ENCODE results near the gene SDCCAG8. TPM values are rescaled to one million over a fixed set of nuclear protein-coding genes. Genes with fewer than 3 reads are reported as not detected.
A peak's percentile ranks its signal among the peaks of the same experiment; 100 is the strongest.

Gene SDCCAG8
- total RNA-seq, 1 donor from 2014 or later = 92.7 TPM

DNA sequence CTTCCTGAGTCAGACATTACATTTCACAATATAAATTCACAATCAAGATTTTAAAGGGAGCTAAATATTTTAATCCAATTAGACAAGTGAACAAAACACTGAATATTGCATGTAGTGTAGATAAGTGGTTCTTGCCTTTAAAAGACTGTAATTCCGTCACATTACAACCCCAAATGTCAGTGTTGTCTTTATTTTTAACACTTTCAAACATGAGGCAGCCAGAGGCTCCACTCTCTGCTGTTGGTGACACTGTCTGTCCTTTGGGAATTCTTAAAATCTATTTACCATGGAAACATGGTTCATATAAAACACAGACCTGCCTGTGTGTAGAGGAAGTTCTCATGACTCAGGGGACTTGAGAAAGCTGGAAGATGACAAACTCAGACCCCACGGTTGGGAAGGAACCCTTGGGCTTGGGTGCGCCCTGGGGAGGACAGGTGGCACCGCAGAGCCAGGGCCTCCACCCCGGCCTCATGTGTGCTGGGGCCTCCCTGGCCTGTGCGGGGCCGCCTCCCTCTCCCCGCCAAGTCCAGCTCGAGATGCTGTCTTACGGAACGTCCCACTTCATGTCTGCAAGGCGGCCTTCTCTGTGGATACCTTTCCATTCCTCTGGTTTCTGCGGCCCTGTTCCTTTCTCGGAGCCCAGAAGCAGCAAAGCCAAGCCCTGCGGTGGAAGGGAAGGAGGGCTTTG lies 239.0 kb downstream of the SDCCAG8 start:
- Histone ChIP-seq H3K27ac (peak overlapping the region; percentile 77), H3K9me3 (no peaks in the 10 kb centered on the region), H3K27me3 (ENCODE audit: low read depth) (no peaks in the 10 kb centered on the region), H3K4me1 (peaks cover 31% of the 10 kb centered on the region), H3K4me3 (no peak overlapping the region), H3K36me3 (peaks cover 11% of the 10 kb centered on the region)
- TF ChIP-seq, protein P1, sequence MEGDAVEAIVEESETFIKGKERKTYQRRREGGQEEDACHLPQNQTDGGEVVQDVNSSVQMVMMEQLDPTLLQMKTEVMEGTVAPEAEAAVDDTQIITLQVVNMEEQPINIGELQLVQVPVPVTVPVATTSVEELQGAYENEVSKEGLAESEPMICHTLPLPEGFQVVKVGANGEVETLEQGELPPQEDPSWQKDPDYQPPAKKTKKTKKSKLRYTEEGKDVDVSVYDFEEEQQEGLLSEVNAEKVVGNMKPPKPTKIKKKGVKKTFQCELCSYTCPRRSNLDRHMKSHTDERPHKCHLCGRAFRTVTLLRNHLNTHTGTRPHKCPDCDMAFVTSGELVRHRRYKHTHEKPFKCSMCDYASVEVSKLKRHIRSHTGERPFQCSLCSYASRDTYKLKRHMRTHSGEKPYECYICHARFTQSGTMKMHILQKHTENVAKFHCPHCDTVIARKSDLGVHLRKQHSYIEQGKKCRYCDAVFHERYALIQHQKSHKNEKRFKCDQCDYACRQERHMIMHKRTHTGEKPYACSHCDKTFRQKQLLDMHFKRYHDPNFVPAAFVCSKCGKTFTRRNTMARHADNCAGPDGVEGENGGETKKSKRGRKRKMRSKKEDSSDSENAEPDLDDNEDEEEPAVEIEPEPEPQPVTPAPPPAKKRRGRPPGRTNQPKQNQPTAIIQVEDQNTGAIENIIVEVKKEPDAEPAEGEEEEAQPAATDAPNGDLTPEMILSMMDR (IDR thresholded peaks at IDR 0.05) = no peak
- peak in 1 of 2 donors; percentile 7 for ATAC-seq
- DNase-seq = no peak
- intact Hi-C loops (cut with DNase I) = no loop called here

DNA sequence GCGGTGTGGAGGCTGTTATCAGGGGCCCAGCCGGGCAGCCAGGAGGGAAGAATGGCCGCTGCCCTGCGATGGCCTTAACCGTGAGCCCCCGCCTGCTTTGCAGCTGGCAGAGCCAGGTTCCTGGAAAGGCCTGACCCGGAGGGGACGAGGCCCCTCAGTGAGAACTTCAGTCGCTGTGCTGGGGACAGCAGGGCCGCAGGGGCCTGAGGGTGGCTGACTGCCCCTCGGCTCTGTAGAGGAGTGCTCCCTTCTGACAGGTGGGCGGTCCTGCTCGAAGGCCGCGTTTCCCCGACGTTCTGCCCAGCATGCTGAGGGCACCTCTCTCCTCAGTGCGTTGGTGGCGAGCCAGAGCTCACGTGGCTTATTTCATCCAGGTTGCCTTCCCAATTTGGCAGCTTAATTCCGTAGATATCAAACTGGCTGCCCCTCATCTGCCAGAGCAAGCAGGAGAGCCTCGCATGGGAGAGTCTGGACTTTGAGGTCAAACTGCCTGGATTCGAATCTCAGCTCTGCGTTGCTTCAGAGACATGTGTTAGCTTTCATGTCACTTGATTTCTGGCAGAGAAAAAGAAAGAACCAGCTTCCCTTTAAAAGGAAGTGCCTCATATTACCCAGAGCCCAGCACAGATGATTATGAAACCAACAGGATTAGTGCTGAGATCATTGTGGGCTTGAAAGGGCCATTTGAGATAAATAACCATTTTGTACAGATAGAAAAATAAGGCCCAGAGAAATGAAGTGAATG lies 239.8 kb downstream of the SDCCAG8 start:
- ATAC-seq = peak; percentile 72 to 75
- no peaks in the 10 kb centered on the region for H3K9me3 ChIP-seq
- H3K27ac ChIP-seq = peak overlapping the region; percentile 77
- TF ChIP-seq, protein P1 (IDR thresholded peaks at IDR 0.05) = no peak
- no peak for DNase-seq
- H3K27me3 ChIP-seq (ENCODE audit: low read depth) = no peaks in the 10 kb centered on the region
- peak overlapping the region; percentile 14 for H3K4me3 ChIP-seq
- H3K4me1 ChIP-seq = peaks cover 26% of the 10 kb centered on the region
- intact Hi-C loops (cut with DNase I) = no loop called here
- peaks cover 8% of the 10 kb centered on the region for H3K36me3 ChIP-seq

DNA sequence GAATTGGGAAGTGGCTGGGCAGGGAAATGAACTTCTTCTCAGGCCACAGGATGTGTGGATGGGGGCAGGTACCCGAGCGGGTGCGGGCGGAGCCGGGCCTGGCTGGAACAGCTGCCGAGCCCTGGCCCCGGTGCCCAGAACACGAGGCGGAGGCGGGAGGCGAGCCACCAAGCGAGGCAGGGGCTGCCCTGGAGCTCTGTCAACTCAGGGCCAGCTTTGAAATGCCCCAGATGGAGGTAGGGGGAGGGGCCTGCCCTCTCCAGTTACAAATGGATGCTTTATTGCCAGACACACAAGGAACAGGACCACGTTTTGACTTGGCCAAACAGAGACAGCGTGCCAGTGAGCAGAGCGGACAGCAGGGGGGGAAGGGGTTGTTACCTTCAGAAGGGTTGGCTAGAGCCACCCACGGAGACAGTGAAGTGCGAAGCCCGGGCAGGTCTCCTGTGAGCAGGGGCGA lies 240.4 kb downstream of the SDCCAG8 start:
- Histone ChIP-seq H3K4me3 (peak overlapping the region; percentile 14), H3K4me1 (peaks cover 25% of the 10 kb centered on the region), H3K9me3 (no peaks in the 10 kb centered on the region), H3K27me3 (ENCODE audit: low read depth) (no peaks in the 10 kb centered on the region), H3K36me3 (peaks cover 11% of the 10 kb centered on the region), H3K27ac (peak overlapping the region; percentile 77)
- TF ChIP-seq, protein P1 (IDR thresholded peaks at IDR 0.05) = no peak
- ATAC-seq = peak; percentile 56 to 61
- intact Hi-C loops (cut with DNase I) = no loop called here
- DNase-seq = no peak

DNA sequence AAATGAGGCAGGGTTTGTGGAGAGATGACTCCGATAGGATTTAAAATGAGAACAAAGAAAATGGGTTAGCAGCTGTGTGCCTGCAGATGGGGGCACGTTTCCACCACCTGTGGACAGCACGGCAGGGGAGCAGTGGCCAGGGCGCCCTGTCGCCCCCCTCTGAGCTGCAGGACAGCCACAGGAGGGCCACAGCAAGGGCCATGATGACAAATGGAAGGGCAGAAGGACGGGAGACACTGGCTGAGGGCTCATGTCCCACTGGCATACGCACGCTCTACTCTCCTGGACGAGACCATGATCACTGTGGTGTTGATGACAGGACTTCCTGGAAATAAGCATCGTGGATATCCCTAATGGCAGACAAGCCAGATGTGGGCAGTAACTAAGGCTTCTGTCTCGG lies 241.0 kb downstream of the SDCCAG8 start:
- intact Hi-C loops (cut with DNase I) = no loop called here
- no peak overlapping the region for H3K4me3 ChIP-seq
- H3K9me3 ChIP-seq = no peaks in the 10 kb centered on the region
- peaks cover 25% of the 10 kb centered on the region for H3K4me1 ChIP-seq
- H3K27me3 ChIP-seq (ENCODE audit: low read depth) = no peaks in the 10 kb centered on the region
- peaks cover 11% of the 10 kb centered on the region for H3K36me3 ChIP-seq
- DNase-seq (no peak), ATAC-seq (no peak)
- TF ChIP-seq, protein P1 (IDR thresholded peaks at IDR 0.05) = no peak
- peak overlapping the region; percentile 77 for H3K27ac ChIP-seq

DNA sequence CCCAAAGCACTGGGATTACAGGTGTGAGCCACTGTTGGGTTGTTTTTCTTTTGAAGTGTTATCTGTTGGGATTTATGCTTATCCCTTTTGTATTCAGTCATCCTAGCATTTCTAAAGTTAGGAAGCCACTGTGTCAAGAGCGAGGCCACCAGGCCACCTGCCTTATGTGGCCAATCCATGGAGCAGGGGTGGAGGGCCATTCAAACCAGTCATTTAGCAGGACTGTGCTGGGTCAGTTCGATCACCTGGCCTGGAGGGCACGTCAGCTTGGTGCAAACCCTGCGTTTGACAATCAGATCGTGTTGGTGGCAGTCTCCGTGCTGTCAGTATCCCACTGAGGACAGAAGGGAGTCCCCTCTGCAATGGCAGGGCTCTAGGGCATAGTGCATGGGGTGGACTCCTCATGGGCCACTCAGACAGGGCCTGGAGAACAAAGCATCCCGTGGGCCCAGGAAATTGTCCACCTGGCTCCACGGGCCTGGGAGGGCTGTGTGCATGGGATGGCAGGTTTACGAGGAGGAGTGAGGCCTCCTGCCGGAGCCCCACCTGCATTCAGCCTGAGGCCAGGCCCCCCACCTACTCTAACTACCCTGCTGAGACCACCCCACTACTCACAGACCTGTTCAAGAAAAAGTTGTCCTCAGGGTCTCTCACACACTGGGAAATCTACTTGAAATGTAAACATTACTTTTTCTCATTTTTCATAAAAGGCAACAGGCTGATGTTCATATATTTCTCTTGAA lies 242.3 kb downstream of the SDCCAG8 start:
- TF ChIP-seq, protein P1 (IDR thresholded peaks at IDR 0.05) = no peak
- ATAC-seq (no peak), DNase-seq (no peak)
- H3K9me3 ChIP-seq = no peaks in the 10 kb centered on the region
- intact Hi-C loops (cut with DNase I) = no loop called here
- H3K27ac ChIP-seq = no peak overlapping the region
- no peaks in the 10 kb centered on the region for H3K27me3 ChIP-seq (ENCODE audit: low read depth)
- H3K4me3 ChIP-seq = no peak overlapping the region
- H3K4me1 ChIP-seq = peaks cover 25% of the 10 kb centered on the region
- H3K36me3 ChIP-seq = peaks cover 21% of the 10 kb centered on the region
